MM.1S (cell line): ENCODE measurements around the gene LY86.

ENCODE experiments used
- DNase-seq: peaks from one replicate; pipeline ENCODE4 v3.0.0-alpha.2; 2015
- H2AFZ ChIP-seq: fragments of 300-600 bp; sonication (generic); 2 replicates; pipeline ENCODE4 v1.6.0; 2016; ENCODE audit warnings: antibody characterized with exemption, low read length
- H3F3A ChIP-seq: fragments of 300-600 bp; sonication (generic); 2 replicates; pipeline ENCODE4 v1.6.1; 2016; ENCODE audit warnings: mild to moderate bottlenecking, antibody characterized with exemption, low read length, moderate library complexity, mixed read lengths; ENCODE audit not compliant: insufficient read depth
- H3K27ac ChIP-seq: fragments of 300-600 bp; sonication (generic); 2 replicates; pipeline ENCODE4 v1.5.1; 2016; ENCODE audit warnings: mild to moderate bottlenecking, low read length
- H3K27me3 ChIP-seq: fragments of 300-600 bp; sonication (generic); replicated peaks from 2 replicates; pipeline ENCODE4 v1.6.0; 2016; ENCODE audit warnings: low read length; ENCODE audit not compliant: insufficient read depth
- H3K36me3 ChIP-seq: fragments of 300-600 bp; sonication (generic); replicated peaks from 2 replicates; pipeline ENCODE4 v1.6.1; 2016; ENCODE audit warnings: mild to moderate bottlenecking, low read length, mixed read lengths; ENCODE audit not compliant: insufficient read depth
- H3K4me1 ChIP-seq: fragments of 300-600 bp; sonication (generic); 2 replicates; pipeline ENCODE4 v1.6.1; 2016; ENCODE audit warnings: low read length, mixed read lengths
- H3K4me2 ChIP-seq: fragments of 300-600 bp; sonication (generic); 2 replicates; pipeline ENCODE4 v1.6.0; 2016; ENCODE audit warnings: low read depth, low read length
- H3K4me3 ChIP-seq: fragments of 300-600 bp; sonication (generic); 2 replicates; pipeline ENCODE4 v1.5.1; 2016; ENCODE audit warnings: low read length, mixed read lengths
- H3K79me2 ChIP-seq: fragments of 300-600 bp; sonication (generic); 2 replicates; pipeline ENCODE4 v1.6.1; 2016; ENCODE audit warnings: mixed run types, low read length, mixed read lengths
- H3K9ac ChIP-seq: fragments of 300-600 bp; sonication (generic); 2 replicates; pipeline ENCODE4 v1.6.1; 2016; ENCODE audit warnings: low read length, mixed read lengths
- H3K9me2 ChIP-seq: fragments of 300-600 bp; sonication (generic); replicated peaks from 2 replicates; pipeline ENCODE4 v1.6.1; 2016; ENCODE audit warnings: mild to moderate bottlenecking, low read length, mixed read lengths; ENCODE audit not compliant: insufficient read depth
- H3K9me3 ChIP-seq: fragments of 300-600 bp; sonication (generic); replicated peaks from 2 replicates; pipeline ENCODE4 v1.6.1; 2016; ENCODE audit warnings: mild to moderate bottlenecking, low read length, mixed read lengths; ENCODE audit not compliant: insufficient read depth
- H4K20me1 ChIP-seq: fragments of 300-600 bp; sonication (generic); 2 replicates; pipeline ENCODE4 v1.6.1; 2016; ENCODE audit warnings: mild to moderate bottlenecking, low read length, moderate library complexity, mixed read lengths; ENCODE audit not compliant: insufficient read depth
- EZH2 ChIP-seq: fragments of 300-600 bp; sonication (generic); optimal IDR thresholded peaks from 2 replicates; pipeline ENCODE3; 2017; ENCODE audit warnings: low read depth, mild to moderate bottlenecking, antibody characterized with exemption, low read length, mixed read lengths
- EZH2phosphoT487 ChIP-seq: fragments of 300-600 bp; sonication (generic); IDR thresholded peaks from 2 replicates; pipeline ENCODE4 v1.6.1; 2018; ENCODE audit warnings: antibody characterized with exemption, low read length
- TF ChIP-seq, protein P1 (sequence below): fragments of 300-600 bp; sonication (generic); IDR thresholded peaks from 2 replicates; pipeline ENCODE4 v1.5.1; 2016; ENCODE audit warnings: antibody characterized with exemption, low read length, mixed read lengths

LY86 gene

DNA sequence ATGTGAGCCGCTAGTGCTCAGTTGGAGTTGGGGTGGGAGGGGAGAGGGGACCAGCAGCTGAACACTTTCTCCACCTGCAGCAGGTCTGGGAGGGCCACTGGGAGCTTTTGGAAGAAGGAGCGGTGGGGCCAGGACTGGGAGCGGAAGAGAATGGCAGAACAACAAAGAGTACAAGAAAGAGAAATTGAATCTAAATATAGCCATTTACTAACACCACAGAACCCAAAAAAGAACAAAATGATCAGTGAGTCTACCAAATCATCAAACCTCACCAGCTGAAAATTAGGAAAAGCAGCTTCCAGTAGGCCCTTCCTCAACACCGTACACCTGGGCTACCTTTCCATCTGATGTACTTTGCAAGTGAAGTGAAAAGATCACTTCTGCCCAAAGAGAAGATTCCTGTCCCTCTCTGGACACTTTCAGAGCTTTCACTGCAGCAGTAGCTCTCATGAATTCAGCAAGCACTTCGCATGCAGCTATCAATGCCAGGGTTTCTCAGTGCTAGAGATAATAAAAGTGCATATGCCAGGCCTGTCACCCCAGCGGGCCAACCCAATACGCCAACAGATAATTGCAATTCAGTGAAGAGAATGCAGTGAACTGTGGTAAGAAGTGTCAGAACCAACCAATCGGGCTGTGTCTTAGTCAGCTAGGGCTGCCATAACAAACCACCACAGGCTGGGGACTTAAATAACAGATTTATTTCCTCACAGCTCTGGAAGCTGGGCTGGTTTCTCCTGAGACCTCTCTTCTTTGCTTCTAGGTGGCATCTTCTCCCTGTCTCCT is 597 bp downstream of the LY86 start:
- no peaks in the 10 kb centered on the region for H3K9me2 ChIP-seq
- peak overlapping the region; percentile 58 for H3K4me2 ChIP-seq
- no peaks in the 10 kb centered on the region for H3K27me3 ChIP-seq
- peak overlapping the region; percentile 53 for H3K4me3 ChIP-seq
- H3F3A ChIP-seq = peaks cover 35% of the 10 kb centered on the region
- H3K36me3 ChIP-seq = no peaks in the 10 kb centered on the region
- no peaks in the 10 kb centered on the region for H4K20me1 ChIP-seq
- no peak for DNase-seq
- H3K27ac ChIP-seq = peak overlapping the region; percentile 64
- no peaks in the 10 kb centered on the region for H3K9me3 ChIP-seq
- TF ChIP-seq EZH2phosphoT487 = no peak
- TF ChIP-seq EZH2 = no peak
- TF ChIP-seq, protein P1, sequence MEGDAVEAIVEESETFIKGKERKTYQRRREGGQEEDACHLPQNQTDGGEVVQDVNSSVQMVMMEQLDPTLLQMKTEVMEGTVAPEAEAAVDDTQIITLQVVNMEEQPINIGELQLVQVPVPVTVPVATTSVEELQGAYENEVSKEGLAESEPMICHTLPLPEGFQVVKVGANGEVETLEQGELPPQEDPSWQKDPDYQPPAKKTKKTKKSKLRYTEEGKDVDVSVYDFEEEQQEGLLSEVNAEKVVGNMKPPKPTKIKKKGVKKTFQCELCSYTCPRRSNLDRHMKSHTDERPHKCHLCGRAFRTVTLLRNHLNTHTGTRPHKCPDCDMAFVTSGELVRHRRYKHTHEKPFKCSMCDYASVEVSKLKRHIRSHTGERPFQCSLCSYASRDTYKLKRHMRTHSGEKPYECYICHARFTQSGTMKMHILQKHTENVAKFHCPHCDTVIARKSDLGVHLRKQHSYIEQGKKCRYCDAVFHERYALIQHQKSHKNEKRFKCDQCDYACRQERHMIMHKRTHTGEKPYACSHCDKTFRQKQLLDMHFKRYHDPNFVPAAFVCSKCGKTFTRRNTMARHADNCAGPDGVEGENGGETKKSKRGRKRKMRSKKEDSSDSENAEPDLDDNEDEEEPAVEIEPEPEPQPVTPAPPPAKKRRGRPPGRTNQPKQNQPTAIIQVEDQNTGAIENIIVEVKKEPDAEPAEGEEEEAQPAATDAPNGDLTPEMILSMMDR = no peak
- H3K9ac ChIP-seq = peak overlapping the region; percentile 42; the same call in 1 of the 2 replicates
- no peaks in the 10 kb centered on the region for H3K79me2 ChIP-seq
- peaks cover 54% of the 10 kb centered on the region for H3K4me1 ChIP-seq
- H2AFZ ChIP-seq = peak overlapping the region; percentile 32; the same call in 1 of the 2 replicates

DNA sequence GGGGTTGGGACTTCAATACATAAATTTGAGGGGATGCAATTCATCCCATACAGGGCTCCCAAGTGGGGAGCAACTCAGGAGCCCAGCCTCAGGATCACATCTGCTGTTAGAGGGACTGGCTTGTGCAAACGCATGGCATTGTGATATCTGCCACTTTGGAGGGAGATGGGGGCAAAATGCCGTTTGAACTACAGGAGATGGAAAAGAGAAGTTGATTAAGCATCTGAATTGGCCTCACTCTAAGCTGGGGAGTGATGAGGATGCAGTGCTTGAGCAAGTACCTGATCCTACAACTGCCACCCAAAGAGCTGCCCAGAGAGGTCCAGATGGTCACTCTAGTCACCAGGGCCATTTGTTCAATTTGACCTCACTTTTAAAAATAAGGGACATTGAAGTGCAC is 2.0 kb downstream of the LY86 start:
- H3K9me3 ChIP-seq = no peaks in the 10 kb centered on the region
- H4K20me1 ChIP-seq = no peaks in the 10 kb centered on the region
- H3K4me3 ChIP-seq = no peak overlapping the region
- peaks cover 35% of the 10 kb centered on the region for H3F3A ChIP-seq
- no peak overlapping the region for H3K9ac ChIP-seq
- no peaks in the 10 kb centered on the region for H3K79me2 ChIP-seq
- no peak overlapping the region for H3K4me2 ChIP-seq
- TF ChIP-seq EZH2 = no peak
- TF ChIP-seq, protein P1 = no peak
- no peak for TF ChIP-seq EZH2phosphoT487
- H3K4me1 ChIP-seq = peaks cover 54% of the 10 kb centered on the region
- no peaks in the 10 kb centered on the region for H3K27me3 ChIP-seq
- DNase-seq = no peak
- H3K36me3 ChIP-seq = no peaks in the 10 kb centered on the region
- H2AFZ ChIP-seq = no peak overlapping the region
- no peak overlapping the region for H3K27ac ChIP-seq
- H3K9me2 ChIP-seq = no peaks in the 10 kb centered on the region

DNA sequence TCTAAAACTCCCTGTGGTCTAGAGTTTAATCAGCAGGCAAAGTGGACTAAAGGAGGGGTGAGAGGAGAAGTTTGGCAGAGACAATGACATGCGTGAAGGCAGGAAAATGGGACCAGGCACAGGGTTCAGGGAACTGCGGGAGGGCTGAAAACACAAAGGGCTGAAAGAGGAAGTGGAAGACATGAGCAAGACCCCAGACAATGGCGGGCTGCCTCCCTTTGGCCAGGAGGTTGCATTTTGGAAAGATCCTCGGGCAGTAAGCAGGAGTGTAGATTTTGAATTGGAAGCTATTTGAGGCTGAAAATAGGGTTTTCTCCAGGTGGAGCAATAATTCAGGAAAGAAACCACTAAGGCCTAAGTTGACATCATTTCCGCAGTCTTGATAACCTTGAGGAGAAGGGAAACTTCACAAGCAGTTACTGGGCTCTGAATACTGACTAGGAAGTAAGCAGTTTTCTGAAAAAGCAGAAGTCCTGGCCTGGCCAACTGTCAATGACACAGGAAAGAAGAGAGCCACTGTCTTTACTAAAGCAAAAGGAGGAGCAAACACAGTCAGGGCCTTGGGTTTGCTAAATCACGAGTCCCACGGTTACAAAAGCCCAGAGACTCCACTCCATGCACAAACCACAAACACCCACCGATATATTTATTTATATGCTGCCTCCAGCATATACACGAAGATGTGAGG is 3.4 kb downstream of the LY86 start:
- Histone ChIP-seq H3K9me3 (no peaks in the 10 kb centered on the region), H2AFZ (no peak overlapping the region), H3K27me3 (no peaks in the 10 kb centered on the region), H3K36me3 (no peaks in the 10 kb centered on the region), H4K20me1 (no peaks in the 10 kb centered on the region), H3K9me2 (no peaks in the 10 kb centered on the region), H3F3A (peaks cover 32% of the 10 kb centered on the region), H3K4me3 (no peak overlapping the region), H3K27ac (peak overlapping the region; percentile 67; the same call in 1 of the 2 replicates), H3K79me2 (no peaks in the 10 kb centered on the region), H3K4me2 (peak overlapping the region; percentile 14; the same call in 1 of the 2 replicates), H3K9ac (peak overlapping the region; percentile 17; the same call in 1 of the 2 replicates), H3K4me1 (peaks cover 46% of the 10 kb centered on the region)
- no peak for TF ChIP-seq EZH2
- TF ChIP-seq EZH2phosphoT487 = no peak
- TF ChIP-seq, protein P1 = no peak
- DNase-seq = no peak
